Measurements from ENCODE around the gene HIRIP3.

Gene HIRIP3

DNA sequence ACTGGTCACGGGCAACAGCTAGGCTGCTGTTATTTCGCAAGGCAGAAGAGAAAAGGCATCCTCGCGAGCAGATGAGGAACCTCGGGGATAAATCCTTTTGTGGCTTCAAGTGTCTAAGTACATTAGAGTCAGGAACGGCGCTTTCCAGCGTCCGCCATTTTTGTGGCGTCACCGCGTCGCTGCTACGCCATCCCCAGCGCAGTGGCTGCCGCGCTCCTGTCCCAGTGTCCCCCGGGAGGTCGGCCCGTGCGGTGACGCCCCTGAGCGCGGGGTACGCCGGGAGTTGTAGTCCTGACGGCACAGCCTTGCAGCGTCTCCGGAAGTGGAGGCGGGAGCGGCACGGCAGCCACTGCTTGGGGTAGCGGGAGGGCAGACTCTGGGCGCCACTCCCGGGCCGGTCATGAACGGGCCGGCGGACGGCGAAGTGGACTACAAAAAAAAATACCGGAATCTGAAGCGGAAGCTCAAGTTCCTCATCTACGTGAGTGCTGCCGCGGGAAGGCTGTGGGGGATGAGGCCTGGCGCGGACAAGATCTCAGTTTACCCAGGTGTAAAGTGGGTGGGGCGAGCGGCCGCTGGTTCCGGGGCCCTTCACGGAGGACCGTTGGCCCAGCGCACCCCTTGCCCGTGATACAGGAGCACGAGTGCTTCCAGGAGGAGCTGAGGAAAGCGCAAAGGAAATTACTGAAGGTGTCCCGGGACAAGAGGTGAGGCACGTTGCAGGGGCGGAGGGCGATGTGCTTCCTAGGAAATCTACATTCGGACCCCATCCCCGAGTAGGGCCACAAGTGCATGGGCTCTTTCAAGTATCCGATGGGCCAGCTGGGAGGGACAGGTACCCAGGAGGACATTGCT lies 721 bp upstream of the HIRIP3 start, which contains the start of gene INO80E:
TSS of gene INO80E (plus strand) at position 331 of the 855 bp plus-strand sequence. CDS start at position 401, 70 bp downstream.
- TF ChIP-seq ZNF274 (IDR thresholded peaks at IDR 0.05; ENCODE audit: low read depth, low read length), result no peak
- TF ChIP-seq YY1 (IDR thresholded peaks at IDR 0.05; ENCODE audit: insufficient read depth, insufficient read length), result peak; percentile 92
- peaks cover 71% of the 10 kb centered on the region for H3K36me3 ChIP-seq (ENCODE audit: insufficient read depth, insufficient read length, low read length)
- H3K9ac ChIP-seq (ENCODE audit: insufficient read length, low read depth), result peak within 1 kb of the TSS; percentile 97
- peak within 1 kb of the TSS; percentile 84 for H3K4me3 ChIP-seq (ENCODE audit: insufficient read length, low read depth)
- H3K9me3 ChIP-seq (ENCODE audit: insufficient read depth, low read length), result no peaks in the 10 kb centered on the region
- no peaks in the 10 kb centered on the region for H3K27me3 ChIP-seq (ENCODE audit: insufficient read depth, insufficient read length)
- peak; percentile 97 for DNase-seq (ENCODE audit: low read depth, low spot score)
- peaks cover 14% of the 10 kb centered on the region for H3K4me1 ChIP-seq (ENCODE audit: insufficient read depth, insufficient read length)

DNA sequence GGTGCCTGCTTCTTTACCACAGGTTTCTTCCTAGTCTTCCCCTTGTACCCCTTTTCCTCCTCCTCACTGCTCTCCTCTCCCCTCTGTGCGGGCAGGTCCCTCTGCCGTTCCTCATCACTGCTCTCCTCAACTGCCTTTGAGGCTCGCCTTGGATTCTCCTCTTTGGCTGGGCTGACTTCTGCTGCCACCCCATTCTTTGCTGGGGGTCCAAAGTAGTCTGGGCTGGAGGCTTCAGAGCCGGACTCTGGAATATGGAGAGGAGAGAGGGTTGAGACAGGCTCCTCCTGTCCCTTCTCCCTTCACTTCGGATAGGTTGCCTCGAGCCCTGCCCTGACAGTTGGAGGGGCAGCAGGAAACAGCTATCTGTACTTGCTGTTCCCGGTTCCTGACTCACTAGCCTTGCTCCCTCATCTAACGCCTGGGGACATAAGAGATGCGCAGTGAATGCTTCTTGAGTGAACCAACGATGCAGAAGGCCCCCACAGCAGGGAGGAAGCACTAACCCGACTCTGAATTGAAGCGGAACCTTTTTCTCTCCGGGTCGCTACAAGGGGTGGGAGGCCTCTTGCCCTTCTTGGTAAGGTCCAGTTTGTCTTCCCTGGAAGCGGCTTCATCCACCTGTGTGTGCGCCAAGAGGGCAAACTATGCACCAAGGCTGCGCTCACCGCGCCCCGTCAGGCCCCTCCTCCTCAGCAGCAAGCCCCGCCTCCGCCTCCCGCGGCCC lies 655 bp downstream of the HIRIP3 start:
- DNase-seq (ENCODE audit: low read depth, low spot score), result no peak

DNA sequence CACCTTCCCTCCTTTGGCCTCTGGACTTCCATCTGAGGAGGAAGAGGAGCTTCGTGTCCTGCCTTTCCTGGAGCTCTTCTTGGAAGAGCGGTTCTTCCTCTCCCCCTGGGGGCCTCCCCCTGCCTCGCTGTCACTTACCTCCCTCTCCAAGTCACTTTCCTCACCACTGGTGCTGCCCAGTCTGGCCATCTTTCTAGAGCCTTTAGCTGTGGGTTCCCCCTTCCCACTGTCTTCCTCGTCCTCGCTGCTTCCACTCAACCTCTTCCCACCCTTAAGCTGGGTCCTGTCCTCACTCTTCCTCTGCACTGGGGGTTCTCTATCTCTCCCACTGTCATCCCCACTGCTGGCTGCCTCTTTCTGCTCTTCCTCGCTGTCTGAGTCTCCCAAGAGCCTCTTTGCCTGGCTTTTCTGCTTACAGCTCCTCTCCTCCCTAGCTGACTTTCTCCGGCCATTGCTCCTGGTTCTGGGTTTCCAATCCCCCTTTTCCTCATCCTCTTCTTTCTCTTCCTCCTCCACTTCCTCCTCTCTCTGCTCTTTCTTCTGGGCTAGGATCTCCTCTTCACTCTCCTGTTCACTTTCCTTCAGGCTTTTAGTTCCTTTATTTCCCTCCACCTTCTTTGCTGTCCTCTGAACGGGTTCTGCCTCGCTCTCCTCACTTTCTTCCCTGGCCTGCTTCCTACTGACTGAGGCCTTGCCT lies 1.4 kb downstream of the HIRIP3 start:
- no peaks in the 10 kb centered on the region for H3K27me3 ChIP-seq (ENCODE audit: insufficient read depth, insufficient read length)
- H3K9me3 ChIP-seq (ENCODE audit: insufficient read depth, low read length), result no peaks in the 10 kb centered on the region
- peaks cover 14% of the 10 kb centered on the region for H3K4me1 ChIP-seq (ENCODE audit: insufficient read depth, insufficient read length)
- H3K36me3 ChIP-seq (ENCODE audit: insufficient read depth, insufficient read length, low read length), result peaks cover 62% of the 10 kb centered on the region
- no peak for TF ChIP-seq YY1 (IDR thresholded peaks at IDR 0.05; ENCODE audit: insufficient read depth, insufficient read length)
- no peak for TF ChIP-seq SUZ12 (IDR thresholded peaks at IDR 0.05; ENCODE audit: extremely low read depth, insufficient read depth, insufficient read length)
- no peak for TF ChIP-seq ZNF274 (IDR thresholded peaks at IDR 0.05; ENCODE audit: low read depth, low read length)
- DNase-seq (ENCODE audit: low read depth, low spot score), result no peak
- H3K4me3 ChIP-seq (ENCODE audit: insufficient read length, low read depth), result no peak overlapping the region
- H3K9ac ChIP-seq (ENCODE audit: insufficient read length, low read depth), result peak overlapping the region; percentile 97

More for the DNA sequence above, 655 bp downstream of the HIRIP3 start:
- peak overlapping the region; percentile 84 for H3K4me3 ChIP-seq (ENCODE audit: insufficient read length, low read depth)
- no peaks in the 10 kb centered on the region for H3K27me3 ChIP-seq (ENCODE audit: insufficient read depth, insufficient read length)
- H3K36me3 ChIP-seq (ENCODE audit: insufficient read depth, insufficient read length, low read length), result peaks cover 62% of the 10 kb centered on the region
- H3K4me1 ChIP-seq (ENCODE audit: insufficient read depth, insufficient read length), result peaks cover 14% of the 10 kb centered on the region
- TF ChIP-seq YY1 (IDR thresholded peaks at IDR 0.05; ENCODE audit: insufficient read depth, insufficient read length) (no peak), SUZ12 (IDR thresholded peaks at IDR 0.05; ENCODE audit: extremely low read depth, insufficient read depth, insufficient read length) (no peak), ZNF274 (IDR thresholded peaks at IDR 0.05; ENCODE audit: low read depth, low read length) (no peak)
- H3K9me3 ChIP-seq (ENCODE audit: insufficient read depth, low read length), result no peaks in the 10 kb centered on the region
- peak overlapping the region; percentile 97 for H3K9ac ChIP-seq (ENCODE audit: insufficient read length, low read depth)

DNA sequence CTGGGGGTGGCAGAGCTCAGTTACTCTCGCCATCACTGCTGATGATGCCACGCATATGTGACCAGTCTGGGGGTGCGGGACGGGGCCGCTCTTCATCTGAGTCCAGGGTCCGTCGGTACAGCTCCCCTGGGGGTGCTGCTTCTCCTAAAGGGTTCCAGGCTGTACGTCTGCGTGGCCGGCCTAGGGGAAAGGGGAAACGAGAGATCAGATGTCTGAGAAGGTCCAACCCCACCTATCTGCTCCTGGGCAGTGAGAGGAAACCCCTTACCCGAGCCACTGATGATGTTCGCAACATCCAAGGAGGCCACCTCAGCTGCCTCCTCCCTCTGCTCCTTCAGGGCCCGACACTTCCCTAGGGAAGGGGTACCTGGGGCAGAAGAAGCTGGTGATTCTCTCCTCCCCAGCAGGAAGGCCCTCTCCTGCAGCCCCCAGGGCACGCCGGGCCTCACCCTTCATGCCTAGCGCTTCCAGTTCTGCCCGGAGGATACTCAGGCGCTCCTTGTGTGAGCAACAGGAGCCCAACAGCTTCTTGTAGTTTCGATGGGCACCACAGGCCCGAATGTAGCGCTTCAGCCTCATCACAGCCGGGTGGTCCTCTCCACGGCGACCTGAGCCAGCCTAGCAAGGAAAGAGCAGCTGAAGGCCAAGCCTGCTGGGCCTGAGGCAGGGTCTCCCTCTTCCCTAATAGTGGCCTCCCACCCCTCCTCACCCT lies 2.1 kb downstream of the HIRIP3 start:
- no peak overlapping the region for H3K4me3 ChIP-seq (ENCODE audit: insufficient read length, low read depth)
- peaks cover 14% of the 10 kb centered on the region for H3K4me1 ChIP-seq (ENCODE audit: insufficient read depth, insufficient read length)
- no peak for DNase-seq (ENCODE audit: low read depth, low spot score)
- H3K9ac ChIP-seq (ENCODE audit: insufficient read length, low read depth), result peak overlapping the region; percentile 97
- no peaks in the 10 kb centered on the region for H3K9me3 ChIP-seq (ENCODE audit: insufficient read depth, low read length)
- TF ChIP-seq SUZ12 (IDR thresholded peaks at IDR 0.05; ENCODE audit: extremely low read depth, insufficient read depth, insufficient read length) (no peak), YY1 (IDR thresholded peaks at IDR 0.05; ENCODE audit: insufficient read depth, insufficient read length) (no peak), ZNF274 (IDR thresholded peaks at IDR 0.05; ENCODE audit: low read depth, low read length) (no peak)
- peaks cover 65% of the 10 kb centered on the region for H3K36me3 ChIP-seq (ENCODE audit: insufficient read depth, insufficient read length, low read length)
- H3K27me3 ChIP-seq (ENCODE audit: insufficient read depth, insufficient read length), result no peaks in the 10 kb centered on the region

DNA sequence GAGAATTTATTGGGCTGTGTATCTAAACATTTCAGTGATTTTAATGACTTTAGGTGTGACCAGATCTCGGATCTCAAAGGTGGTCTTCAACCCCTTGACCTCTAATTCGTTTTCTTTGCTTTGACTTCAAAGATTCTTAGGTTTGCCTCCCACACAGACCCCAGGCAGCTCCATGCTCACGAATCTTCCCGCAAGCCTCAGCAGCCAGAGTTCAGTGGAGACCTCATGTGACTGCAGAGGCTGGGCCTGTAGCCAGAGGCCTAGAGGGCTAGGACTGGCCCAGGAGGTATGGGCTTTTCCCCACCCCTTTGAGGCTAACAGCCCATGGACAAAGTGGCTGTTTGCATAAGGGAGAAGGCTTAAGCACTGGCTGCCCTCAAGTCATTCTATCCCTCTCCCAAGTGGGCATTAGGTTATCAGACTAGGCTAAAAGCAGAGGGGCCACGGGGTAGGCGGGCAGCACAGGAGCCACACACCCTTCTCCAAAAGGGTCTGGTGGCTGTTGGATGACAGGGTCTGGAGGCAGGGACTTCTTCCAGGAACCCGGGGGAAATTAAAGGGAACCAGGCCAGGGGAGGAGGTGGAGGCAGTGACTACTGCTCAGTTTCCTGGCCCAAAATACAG lies 3.0 kb downstream of the HIRIP3 start:
- H3K36me3 ChIP-seq (ENCODE audit: insufficient read depth, insufficient read length, low read length), result peaks cover 66% of the 10 kb centered on the region
- no peak overlapping the region for H3K4me3 ChIP-seq (ENCODE audit: insufficient read length, low read depth)
- no peak for DNase-seq (ENCODE audit: low read depth, low spot score)
- no peaks in the 10 kb centered on the region for H3K27me3 ChIP-seq (ENCODE audit: insufficient read depth, insufficient read length)
- H3K9ac ChIP-seq (ENCODE audit: insufficient read length, low read depth), result no peak overlapping the region
- no peaks in the 10 kb centered on the region for H3K9me3 ChIP-seq (ENCODE audit: insufficient read depth, low read length)
- TF ChIP-seq SUZ12 (IDR thresholded peaks at IDR 0.05; ENCODE audit: extremely low read depth, insufficient read depth, insufficient read length) (no peak), YY1 (IDR thresholded peaks at IDR 0.05; ENCODE audit: insufficient read depth, insufficient read length) (no peak), ZNF274 (IDR thresholded peaks at IDR 0.05; ENCODE audit: low read depth, low read length) (no peak)
- H3K4me1 ChIP-seq (ENCODE audit: insufficient read depth, insufficient read length), result peaks cover 14% of the 10 kb centered on the region

DNA sequence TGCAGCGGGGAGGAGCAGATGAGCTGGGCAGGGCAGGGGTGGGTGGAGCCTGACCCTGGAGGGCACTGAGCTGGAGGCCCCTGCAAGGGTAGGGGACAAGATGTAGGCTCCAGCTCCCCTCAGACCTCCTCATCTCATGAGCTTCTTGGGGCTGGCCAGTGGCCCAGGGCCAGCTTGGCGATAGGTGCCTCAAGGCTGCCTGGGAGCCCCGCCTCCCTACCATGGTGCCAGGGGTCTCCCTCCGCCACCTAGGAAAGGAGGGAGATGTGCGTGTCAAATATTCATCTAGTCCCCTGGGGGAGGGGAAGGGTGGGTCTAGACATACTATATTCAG lies 3.9 kb downstream of the HIRIP3 start:
- Histone ChIP-seq H3K9me3 (ENCODE audit: insufficient read depth, low read length) (no peaks in the 10 kb centered on the region), H3K9ac (ENCODE audit: insufficient read length, low read depth) (no peak overlapping the region), H3K36me3 (ENCODE audit: insufficient read depth, insufficient read length, low read length) (peaks cover 68% of the 10 kb centered on the region)

More for the DNA sequence above, 3.9 kb downstream of the HIRIP3 start:
- no peak overlapping the region for H3K4me3 ChIP-seq (ENCODE audit: insufficient read length, low read depth)
- no peaks in the 10 kb centered on the region for H3K27me3 ChIP-seq (ENCODE audit: insufficient read depth, insufficient read length)
- H3K4me1 ChIP-seq (ENCODE audit: insufficient read depth, insufficient read length), result peaks cover 11% of the 10 kb centered on the region
- DNase-seq (ENCODE audit: low read depth, low spot score), result no peak
- no peak for TF ChIP-seq YY1 (IDR thresholded peaks at IDR 0.05; ENCODE audit: insufficient read depth, insufficient read length)
- no peak for TF ChIP-seq SUZ12 (IDR thresholded peaks at IDR 0.05; ENCODE audit: extremely low read depth, insufficient read depth, insufficient read length)
- no peak for TF ChIP-seq ZNF274 (IDR thresholded peaks at IDR 0.05; ENCODE audit: low read depth, low read length)

Data from NT2/D1 (cell line).